CD4-positive, alpha-beta T cell treated with Interleukin-4 for 4 hours (primary cell): ENCODE data around the gene LRRC72.
"Not testable (repeated sequence)": the region's sequence is repeated elsewhere in the genome, so short reads cannot be mapped to it uniquely, and the experiment has no call there.

Experiments used
- DNase-seq: peaks from one replicate; pipeline ENCODE4 v3.0.0-alpha.2; 2020

The LRRC72 gene

DNA sequence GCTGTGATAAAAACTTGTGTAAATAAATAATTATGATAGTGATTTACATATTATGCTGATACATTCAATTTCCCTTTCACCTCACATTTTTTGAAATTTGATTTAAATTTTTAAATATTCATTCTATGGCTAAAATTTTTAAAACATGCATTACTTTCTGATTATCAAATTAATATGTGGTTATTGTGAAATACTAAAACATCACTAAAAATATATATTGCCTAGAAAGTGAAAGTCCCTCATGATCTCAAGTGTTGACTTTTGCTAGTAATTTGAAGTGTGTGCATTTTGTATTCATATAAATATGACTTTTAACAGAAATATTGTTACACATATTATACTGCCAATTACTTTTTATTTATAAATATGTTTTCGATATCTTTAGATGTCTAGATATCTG is 3.1 kb downstream of the LRRC72 start:
- DNase-seq: no peak

DNA sequence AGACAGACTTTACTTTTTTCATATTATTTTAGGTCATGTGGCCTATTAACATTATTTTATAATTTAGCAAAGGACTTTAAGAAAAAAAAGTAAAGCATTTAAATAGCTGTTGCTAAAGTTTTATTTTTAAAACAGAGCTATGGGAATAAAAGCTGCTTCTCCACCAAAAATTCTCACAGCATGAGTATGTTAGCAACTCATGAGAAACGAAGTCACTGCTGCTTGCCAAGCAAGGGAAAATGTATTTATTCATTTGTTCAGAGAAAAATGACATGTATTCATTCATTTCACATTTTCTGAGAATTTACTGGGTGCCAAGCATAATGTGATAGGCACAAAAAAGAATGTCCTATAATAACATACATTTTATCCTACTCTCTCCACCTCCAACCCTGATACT is 5.1 kb downstream of the LRRC72 start:
- no peak for DNase-seq

DNA sequence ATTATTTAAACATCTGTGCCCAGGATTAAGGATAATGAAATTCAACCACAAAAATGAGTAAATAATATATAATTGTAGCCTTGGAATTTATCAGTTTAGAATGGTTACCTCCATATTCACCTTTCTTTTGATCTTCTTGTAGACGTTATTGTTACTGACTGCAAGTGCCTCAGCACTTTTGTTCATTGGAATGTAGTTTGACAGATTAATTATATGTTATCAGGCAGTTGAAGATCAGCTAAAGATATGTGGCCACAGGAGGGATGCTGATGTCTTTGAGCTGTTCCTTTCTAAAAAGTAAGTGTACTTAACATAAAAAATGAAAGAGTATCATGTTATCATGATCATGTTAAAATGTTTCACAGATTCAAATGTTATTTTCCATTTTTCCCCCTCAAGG is 5.6 kb downstream of the LRRC72 start:
- DNase-seq: no peak

DNA sequence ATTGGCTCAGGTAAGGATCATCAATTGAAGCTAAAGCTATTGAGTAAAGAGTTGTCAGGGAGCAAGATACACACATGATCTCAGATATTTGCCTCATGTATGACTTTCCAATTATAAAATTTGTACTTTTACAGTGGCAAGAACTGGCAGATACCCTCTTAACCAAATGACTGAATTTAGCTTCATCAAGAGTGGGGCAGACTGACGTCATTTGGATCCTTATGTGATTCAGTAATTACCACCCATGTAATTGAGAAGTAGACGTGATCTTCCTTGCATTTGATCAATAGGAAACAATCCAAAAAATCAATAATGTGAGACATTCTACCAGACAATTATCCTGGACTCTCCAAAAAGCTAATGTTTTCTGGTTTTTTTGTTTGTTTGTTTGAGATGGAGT is 8.9 kb downstream of the LRRC72 start:
- no peak for DNase-seq

DNA sequence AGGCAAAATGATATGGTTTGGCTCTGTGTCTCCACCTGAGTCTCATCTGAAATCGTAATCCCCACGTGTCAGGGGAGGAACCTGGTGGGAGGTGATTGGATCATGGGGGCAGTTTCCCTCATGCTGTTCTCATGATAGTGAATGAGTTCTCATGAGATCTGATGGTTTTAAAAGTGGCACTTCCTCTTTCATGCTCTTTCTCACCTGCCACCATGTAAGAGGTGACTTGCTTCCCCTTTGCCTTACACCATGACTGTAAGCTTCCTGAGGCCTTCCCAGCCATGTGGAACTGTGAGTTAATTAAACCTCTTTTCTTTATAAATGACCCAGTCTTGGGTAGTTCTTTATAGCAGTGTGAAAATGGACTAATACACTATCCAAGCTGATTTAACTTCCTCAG is 13.9 kb downstream of the LRRC72 start:
- DNase-seq: not testable (repeated sequence)

DNA sequence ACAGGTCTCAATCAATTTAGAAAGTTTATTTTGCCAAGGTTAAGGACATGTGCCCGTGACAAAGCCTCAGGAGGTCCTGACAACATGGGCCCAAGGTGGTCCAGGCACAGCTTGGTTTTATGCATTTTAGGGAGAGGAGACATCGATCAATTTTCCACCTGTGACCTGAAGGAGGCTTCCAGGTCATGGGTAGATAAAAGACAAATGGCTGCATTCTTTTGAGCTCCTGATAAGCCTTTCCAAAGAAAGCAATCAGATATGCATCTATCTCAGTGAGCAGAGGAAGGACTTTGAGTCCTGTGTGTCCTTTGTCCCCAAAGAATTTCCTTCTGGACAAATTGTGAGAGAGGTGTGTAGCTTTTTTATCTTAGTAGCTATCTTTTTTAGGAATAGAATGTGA is 15.8 kb downstream of the LRRC72 start:
- DNase-seq: no peak

DNA sequence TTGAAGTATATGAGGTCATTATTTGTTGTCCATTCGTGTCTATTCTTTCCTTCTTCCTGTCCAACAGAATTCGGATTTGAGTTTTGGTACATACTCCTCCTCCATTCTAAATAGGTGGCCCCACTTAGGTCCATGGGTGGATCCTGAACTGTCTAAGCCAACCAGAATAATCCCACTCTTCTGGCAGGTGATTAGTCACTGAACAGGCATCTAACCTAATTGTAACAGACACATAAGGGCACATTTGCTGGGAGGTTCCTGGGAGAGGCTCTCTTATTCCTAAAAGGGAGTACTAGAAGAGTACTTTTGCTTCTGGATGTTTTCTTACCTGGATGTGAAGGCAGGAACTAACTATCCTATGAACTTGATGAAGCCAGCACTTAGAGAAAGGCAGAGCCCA is 16.8 kb downstream of the LRRC72 start:
- no peak for DNase-seq

DNA sequence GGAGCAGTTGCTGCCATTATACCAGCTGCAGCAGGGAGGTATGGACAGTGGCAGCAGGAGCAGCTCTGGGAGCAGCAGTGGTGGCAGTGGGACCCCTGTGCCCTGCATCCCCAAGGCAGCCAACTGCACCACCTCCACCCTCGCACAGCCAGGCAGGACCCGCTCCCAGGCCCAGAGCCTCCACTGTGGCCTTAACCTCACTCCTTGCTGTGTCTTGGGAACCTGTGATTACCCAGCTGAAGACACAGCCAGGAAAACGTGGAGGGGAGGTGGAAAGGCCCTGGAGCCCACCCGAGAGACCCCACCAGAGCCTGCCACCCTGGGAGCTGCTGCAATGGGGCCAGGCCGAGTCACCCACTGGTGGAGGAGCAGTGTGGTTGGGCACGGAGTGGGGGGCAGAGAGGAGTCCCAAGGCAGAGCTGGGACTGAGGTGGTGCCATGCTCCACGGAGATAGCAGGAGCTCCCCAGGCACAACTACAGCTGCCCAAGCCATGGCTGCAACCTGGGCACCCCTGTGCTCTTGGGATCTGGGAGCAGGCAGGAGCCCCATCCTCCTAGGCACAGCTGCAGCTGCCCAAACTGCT is 20.4 kb downstream of the LRRC72 start:
- DNase-seq: no peak

DNA sequence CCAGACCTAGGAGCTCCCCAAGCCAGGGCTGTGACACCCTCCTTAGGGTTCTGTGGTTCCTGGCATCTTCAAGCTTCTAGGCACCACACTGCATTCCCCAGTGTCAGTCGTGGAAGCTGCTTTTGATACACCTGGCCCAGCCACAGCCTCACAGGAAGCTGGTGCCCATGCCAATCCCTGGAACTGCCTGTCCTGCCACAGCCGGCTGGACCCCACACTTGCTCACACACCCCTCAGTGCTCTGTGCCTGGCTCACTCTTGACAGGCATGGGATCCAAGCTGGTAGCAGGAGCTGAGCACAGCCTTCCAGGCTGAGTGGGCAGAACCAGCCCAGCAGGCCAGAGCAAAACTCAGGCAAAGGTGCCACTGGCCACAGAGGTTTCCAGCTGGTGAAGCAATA is 21.8 kb downstream of the LRRC72 start:
- DNase-seq: no peak

DNA sequence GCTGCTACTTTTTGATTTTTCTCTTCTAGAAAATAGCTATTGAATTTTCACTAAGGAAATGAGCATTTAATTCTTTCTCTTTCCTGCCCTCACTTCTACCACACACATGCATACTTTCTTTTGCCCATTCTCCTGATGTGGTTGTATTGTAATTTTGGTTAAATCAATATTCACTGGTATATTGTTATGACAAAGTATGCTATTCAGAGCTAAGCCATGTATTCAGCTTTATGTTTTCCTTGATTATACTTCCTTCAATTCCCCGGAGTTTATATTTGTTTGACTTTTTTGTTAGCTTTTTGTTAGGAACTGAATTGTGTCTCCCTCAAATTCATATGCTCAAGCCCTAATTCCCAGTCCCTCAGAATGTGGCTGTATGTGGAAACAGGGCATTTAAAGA is 24.0 kb downstream of the LRRC72 start:
- no peak for DNase-seq

DNA sequence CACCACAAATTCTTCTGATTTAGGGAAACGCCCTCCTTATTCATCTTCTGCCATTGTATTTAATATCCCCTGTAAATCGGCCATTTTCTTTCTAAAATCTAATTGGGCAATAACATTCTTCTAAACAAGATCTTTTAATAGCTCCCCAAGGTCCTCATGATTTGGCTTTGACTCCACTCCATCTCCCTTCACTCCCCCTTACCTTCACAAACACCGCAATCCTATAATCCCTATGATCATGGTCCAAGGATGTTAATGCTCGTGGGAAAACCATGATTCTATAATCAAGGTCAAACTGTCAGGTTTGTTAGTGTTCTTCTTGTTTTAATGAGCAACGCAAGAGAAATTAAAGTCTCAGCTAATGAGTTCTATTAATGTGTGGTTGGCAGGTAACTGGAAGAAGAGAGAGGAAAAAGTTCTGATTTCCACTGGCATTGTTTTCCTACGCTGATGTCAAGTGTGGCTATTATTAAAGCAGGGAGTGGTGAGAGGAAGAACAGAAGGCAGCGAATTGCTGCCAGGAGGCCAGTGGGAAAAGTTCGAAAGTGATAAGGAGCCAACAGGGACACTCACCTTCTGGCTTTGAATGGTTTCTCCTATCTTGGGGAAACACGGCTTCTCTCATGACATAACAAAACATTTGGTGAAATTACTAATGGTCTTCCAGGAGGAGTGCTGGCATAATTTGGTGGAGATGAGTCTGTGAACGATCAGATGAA is 28.1 kb downstream of the LRRC72 start:
- no peak for DNase-seq

DNA sequence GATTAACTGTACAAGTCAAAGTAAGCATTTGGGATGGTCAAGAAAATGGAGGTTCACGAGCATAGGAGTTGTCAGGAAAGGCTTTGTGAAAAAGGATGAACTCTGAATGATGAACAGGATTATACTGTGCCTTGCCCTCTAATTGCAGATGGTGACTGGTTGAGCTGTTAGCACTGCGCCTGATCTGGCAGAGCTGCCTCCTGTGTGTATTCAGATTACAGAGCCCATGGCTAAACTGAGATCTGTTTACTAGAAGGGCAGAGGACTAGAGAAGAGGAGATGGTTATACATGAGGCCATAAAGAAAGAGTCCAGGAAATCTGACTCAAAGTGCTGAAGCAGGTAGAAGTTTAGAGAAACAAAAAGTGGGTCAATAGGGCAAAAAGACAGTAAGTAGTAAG is 29.7 kb downstream of the LRRC72 start:
- DNase-seq: no peak

DNA sequence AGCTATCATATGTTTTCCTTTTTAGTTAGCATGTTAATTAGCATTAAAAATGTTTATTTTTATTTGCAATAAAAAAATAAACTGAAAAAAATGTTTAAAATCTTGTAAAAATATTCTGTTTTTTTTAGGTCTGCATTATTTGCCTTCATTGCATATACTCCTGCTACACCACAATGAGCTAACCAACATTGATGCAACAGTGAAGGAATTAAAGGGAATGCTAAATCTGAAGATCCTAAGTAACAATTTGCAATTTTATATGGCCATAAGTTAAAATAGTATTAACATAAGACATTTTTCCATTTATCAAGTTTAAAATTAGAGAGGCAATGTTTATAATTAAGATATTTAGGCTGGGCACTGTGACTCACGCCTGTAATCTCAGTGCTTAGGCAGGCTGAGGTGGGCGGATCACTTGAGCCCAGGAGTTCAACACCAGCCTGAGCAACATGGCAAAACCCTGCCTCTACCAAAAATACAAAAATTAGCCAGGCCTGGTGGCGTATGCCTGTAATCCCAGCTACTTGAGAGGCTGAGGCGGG is 32.2 kb downstream of the LRRC72 start:
- no peak for DNase-seq

DNA sequence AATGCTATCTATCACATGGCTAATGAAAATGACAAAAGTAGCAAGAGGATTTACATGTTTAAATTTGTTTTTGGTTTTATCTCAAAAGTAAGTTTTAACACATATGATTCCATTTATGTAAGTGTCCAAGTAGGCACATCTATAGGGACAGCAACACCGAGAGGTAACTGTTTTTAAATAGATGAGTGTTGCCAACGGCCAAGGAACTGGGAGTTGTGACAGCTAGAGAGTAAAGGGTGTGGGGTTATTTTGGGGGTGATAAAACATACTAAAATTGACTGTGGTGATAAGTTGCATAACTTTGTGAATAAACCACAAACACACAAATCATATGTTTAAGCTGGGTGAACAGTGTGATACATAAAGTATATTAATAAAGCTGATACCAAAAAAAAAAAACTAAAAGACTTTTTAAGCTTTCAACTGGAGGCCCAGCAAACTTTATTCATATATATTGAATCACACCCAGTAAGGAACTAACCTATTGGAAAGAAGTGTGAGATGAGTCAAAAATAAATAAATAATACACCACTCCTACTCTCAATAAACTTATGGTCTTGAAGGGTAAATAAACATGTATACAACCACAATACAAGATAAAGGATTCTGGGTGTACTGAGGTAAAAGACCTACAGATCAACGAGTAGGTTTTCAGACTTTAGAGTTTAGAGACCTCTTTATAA is 33.0 kb downstream of the LRRC72 start:
- no peak for DNase-seq

DNA sequence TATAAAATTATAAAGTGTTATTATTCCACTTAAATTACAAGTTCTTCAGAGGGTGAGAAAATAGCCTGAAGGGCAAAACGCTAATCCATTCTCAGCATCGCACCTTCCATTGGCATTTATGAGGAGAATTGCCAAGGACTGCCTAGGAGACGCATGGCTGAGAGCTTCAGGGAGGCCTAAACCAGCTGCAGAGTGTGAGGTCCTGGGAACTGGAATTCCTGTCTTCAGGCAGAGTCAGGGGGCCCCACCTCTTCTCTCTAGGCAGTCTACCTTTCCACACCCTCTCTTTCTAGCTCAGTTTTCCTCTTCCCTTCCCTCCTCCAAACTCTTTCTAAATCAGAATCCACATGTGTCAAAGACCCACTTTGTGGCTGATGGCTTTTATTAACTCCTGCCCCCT is 35.3 kb downstream of the LRRC72 start:
- no peak for DNase-seq

DNA sequence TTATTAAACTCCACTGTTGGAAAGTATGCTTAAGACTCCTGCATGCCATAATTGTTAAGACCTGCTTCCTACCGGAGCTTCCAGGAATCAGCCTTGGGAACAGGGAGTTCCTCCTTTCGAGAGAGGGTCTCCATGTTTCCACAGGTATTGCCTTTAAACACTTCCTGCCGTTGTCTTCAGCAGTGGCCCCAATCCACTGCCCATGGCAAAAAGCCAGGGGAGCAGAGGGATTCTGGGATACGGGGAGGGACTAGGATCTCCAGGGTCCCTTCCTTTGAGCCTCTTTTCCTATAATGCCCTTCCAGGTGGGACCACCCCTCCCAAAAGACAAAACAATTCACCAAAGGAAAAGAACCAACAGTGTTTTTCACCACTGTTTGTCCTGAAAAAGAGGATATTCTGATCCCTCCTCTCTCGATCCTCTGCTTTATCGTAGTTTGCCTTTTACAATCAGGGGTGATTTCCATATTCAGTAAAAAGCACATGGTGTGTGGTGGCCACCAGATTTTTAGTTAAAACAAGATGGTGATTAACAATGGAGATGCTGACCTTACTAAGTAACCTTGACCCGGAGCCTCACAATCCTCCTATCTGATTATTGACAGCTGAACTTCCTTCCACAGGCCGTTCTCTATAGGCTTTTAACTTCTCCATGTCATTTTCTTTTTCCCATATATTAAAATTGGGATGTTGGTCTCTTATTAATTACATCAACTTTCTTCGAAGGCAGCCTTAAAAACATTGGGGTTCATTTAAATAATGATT is 36.0 kb downstream of the LRRC72 start:
- no peak for DNase-seq

DNA sequence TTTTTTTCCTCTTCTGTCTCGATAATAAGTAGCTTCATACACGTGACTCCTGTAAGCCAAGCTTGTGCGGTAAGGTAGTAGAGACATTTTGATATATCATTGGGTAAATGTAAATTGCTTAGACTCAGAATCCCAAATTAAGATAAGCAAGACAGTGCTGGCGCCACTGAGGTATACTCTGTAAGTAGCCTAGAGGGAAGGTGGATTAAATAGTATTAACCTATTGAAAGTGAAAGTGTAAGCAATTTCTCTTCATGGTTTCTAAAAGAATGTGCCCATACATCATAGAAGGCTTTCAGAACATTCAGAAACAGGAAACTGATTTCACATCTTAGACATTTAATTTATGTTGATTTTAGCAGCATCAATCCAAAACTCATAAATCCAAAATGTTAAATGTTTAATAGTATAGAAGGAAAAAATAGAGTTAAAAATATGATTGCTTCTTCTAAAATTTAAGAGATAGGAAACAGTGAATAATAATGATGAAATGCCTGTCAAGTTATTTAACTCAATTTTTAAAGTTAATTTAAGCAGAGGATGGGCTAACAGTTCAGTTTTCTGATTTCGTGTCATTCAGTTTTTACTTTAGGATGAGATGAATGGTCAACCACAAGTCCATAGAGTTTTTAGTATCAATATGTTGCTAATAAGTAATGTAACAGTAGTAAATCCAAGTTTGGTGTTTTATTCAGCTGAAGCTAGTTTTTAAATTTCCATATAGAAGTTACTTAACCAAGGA is 36.8 kb downstream of the LRRC72 start:
- peak; percentile 5 for DNase-seq

DNA sequence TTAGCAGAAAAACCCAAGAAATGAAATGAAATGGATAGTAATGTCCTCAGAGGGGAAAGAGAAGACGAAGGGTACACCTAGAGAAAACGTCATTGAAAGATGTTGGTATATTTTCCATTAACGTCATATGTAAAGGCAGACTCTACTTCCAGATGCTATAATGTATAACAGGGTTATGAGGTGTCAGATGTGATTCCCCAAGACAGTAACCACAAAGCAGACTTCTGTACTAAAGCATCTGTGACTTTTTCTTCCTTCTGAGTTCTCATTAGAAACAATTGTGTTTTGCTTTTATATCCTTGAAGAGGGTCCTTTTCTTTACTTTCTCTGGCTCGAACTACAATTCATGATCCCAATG is 37.4 kb downstream of the LRRC72 start:
- no peak for DNase-seq

DNA sequence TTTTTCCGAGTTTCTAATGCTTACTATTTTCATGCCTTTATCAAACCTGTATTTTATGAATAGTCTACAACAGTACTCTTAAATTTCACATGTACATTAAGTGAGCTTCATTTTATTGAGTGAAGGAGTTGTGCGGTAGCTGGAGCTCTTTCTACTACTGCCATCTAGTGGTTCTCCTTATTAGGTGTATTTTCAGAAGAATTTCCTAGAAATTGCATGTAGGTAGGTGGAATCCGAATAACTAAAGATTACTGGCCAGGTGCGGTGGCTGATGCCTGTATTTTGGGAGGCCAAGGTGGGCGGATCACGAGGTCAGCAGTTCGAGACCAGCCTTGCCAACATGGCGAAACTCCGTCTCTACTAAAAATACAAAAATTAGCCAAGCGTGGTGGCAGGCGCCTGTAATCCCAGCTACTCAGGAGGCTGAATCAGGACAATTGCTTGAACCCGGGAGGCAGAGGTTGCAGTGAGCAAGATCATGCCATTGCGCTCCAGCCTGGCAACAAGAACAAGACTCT is 38.3 kb downstream of the LRRC72 start:
- DNase-seq: peak; percentile 59

DNA sequence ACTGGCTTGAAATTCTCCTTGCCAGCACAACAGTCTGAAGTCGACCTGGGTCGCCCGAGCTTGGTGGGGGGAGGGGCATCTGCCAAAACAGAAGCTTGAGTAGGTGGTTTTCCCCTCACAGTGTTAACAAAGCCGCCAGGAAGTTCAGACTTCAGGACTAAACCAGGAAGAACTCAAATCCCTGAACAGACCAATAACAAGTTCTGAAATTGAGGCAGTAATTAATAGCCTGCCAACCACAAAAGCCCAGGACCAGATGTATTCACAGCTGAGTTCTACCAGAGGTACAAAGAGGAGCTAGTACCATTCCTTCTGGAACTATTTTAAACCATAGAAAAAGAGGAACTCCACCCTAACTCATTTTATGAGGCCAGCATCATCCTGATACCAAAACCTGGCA is 45.3 kb downstream of the LRRC72 start:
- DNase-seq: no peak

DNA sequence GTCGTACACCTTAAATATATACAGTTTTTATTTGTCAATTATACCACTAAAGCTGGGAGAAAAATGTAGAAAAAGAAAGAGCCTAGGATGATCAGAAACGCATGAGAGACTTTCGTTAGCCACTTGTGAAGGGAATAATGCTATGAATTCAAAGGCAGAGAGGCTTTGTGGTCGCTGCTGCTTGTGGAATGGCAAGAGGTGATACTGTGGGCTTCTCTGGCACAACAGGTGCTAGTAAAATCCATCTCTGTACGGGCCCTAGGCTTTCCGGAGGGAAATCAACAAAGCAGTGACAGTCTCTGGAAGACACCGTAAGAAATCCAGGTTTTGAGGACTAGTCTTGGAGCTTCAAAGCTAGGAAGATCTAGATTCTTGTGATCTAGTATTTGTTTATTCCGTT is 52.6 kb downstream of the LRRC72 start:
- no peak for DNase-seq

DNA sequence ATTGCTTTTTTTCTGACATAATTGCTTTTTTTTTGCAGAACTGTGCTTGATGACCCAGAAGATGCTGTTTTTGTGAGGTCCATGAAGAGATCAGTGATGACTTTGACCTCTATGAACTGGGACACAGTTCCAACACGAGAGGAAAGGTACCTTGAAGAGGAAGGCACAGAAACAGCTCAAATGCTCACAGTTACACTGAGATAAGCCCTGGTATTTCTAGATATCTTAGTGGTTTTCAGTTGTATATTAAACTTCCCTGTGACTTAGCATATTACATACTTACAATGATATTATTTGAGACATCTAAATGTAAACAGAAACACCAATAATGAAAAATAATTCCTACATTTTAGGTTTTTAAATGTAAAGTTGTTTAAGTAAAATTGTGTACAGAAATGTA is 54.7 kb downstream of the LRRC72 start:
- no peak for DNase-seq

DNA sequence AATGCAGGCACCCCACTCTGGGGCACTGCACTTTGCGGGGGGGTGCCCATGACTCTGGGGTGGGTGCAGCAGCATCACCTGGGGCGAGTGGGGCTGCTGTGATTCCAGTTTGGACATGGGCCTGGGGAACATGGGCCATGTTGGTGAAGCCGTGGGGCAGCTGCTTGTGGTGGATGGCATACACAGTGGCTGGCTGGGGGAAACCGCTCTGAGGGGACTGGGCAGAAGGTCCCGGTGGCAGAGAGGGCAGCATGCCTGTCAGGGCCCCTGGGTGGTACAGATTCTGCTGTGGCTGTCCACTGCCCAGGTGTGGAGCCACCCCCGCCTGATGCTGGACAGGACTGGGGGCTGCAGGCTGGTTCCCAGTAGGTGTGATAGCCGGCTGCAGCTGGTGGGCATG is 57.2 kb downstream of the LRRC72 start:
- no peak for DNase-seq
